Ovary (tissue), 3 donors: ENCODE results near the gene GLCE.

Source experiments
- POLR2A ChIP-seq: fragments of 450-650 bp; IDR thresholded peaks from one replicate; pipeline ENCODE4 v1.6.1; 2017; ENCODE audit warnings: antibody characterized with exemption, mild to moderate bottlenecking, moderate library complexity
- TF ChIP-seq, protein P1 (sequence below), 3 donors: fragments of 450-650 bp in 2 of 3; fragments of 200-600 bp in 1 of 3; IDR thresholded peaks; one replicate each; pipeline versions ENCODE4 v1.5.1 to v1.8.0; 2016 to 2022; ENCODE audit warnings: antibody characterized with exemption in 3 of 3, mild to moderate bottlenecking in 1 of 3
- donor health status: DM: no; HTN: no; CAD: no.

DNA sequence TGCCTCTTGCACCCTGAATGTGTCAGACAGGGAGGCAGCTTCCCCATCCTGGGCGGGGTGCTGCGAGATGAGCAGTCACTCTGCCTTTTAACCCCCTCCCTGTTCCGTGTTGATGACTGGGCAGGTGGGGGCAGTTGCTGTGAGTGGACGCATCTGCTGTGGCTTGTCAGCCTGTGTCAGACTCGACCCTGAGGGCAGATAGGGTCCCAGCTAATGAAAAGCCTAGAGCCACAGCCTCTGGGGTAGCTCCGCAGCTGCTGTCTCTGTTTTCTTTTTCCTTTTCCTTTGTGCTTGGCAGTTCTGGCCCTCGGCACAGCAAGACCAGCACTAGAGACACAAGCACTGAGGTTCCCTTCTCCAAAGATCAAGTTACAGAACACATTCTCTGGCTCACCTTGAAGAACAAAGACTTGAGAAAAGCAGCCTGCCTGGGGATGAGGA, 43.0 kb upstream of the GLCE start:
- TF ChIP-seq, protein P1, sequence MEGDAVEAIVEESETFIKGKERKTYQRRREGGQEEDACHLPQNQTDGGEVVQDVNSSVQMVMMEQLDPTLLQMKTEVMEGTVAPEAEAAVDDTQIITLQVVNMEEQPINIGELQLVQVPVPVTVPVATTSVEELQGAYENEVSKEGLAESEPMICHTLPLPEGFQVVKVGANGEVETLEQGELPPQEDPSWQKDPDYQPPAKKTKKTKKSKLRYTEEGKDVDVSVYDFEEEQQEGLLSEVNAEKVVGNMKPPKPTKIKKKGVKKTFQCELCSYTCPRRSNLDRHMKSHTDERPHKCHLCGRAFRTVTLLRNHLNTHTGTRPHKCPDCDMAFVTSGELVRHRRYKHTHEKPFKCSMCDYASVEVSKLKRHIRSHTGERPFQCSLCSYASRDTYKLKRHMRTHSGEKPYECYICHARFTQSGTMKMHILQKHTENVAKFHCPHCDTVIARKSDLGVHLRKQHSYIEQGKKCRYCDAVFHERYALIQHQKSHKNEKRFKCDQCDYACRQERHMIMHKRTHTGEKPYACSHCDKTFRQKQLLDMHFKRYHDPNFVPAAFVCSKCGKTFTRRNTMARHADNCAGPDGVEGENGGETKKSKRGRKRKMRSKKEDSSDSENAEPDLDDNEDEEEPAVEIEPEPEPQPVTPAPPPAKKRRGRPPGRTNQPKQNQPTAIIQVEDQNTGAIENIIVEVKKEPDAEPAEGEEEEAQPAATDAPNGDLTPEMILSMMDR (IDR thresholded peaks at IDR 0.05): no peak
- TF ChIP-seq POLR2A: no peak
